GM23338 (cell line): ENCODE measurements around the gene PCCB. TPM values are rescaled to one million over a fixed set of nuclear protein-coding genes. Genes with fewer than 3 reads are reported as not detected.
A peak's percentile ranks its signal among the peaks of the same experiment; 100 is the strongest.

Experiments
- ATAC-seq: fragments of 200-7000 bp; cut with Tn5 transposase; 3 replicates; pipeline ENCODE4 v1.9.1; 2020
- DNase-seq: peaks from one replicate; pipeline ENCODE4 v3.0.0-alpha.2; 2015; ENCODE audit warnings: low spot score
- H2AFZ ChIP-seq: fragments of 200-600 bp; sonication (generic); 2 replicates; pipeline ENCODE4 v1.8.0; 2016; ENCODE audit warnings: antibody characterized with exemption, mild to moderate bottlenecking, moderate library complexity
- H3F3A ChIP-seq: fragments of 200-600 bp; sonication (generic); replicated peaks from 2 replicates; pipeline ENCODE4 v1.8.0; 2017; ENCODE audit warnings: antibody characterized with exemption, mixed run types, low read depth
- H3K27ac ChIP-seq: fragments of 200-600 bp; sonication (generic); 2 replicates; pipeline ENCODE4 v1.6.1; 2016; ENCODE audit warnings: low read depth
- H3K27me3 ChIP-seq: fragments of 200-600 bp; sonication (generic); 2 replicates; pipeline ENCODE4 v1.8.0; 2016; ENCODE audit warnings: mild to moderate bottlenecking, mixed run types, moderate library complexity; ENCODE audit not compliant: insufficient read depth
- H3K36me3 ChIP-seq: fragments of 200-600 bp; sonication (generic); 2 replicates; pipeline ENCODE4 v1.8.0; 2016; ENCODE audit warnings: mild to moderate bottlenecking; ENCODE audit not compliant: insufficient read depth
- H3K4me1 ChIP-seq: fragments of 200-600 bp; sonication (generic); 2 replicates; pipeline ENCODE4 v1.8.0; 2016; ENCODE audit warnings: mild to moderate bottlenecking, moderate library complexity; ENCODE audit not compliant: insufficient read depth
- H3K4me2 ChIP-seq: fragments of 200-600 bp; sonication (generic); 2 replicates; pipeline ENCODE4 v1.7.1; 2017; ENCODE audit warnings: mixed run types
- H3K4me3 ChIP-seq: fragments of 200-600 bp; sonication (generic); 2 replicates; pipeline ENCODE4 v1.6.1; 2016; ENCODE audit warnings: mixed run types
- H3K79me2 ChIP-seq: fragments of 200-600 bp; sonication (generic); replicated peaks from 2 replicates; pipeline ENCODE4 v1.8.0; 2017; ENCODE audit warnings: mild to moderate bottlenecking; ENCODE audit not compliant: insufficient read depth
- H3K9me2 ChIP-seq: fragments of 200-600 bp; sonication (generic); 2 replicates; pipeline ENCODE4 v1.8.0; 2017; ENCODE audit not compliant: insufficient read depth
- H4K20me1 ChIP-seq: fragments of 200-600 bp; sonication (generic); replicated peaks from 2 replicates; pipeline ENCODE4 v1.8.0; 2017; ENCODE audit warnings: mild to moderate bottlenecking; ENCODE audit not compliant: insufficient read depth
- H3K27ac Mint-ChIP-seq: 2 replicates; pipeline ENCODE4 v1.8.0; 2020; ENCODE audit warnings: inconsistent platforms, mild to moderate bottlenecking, moderate library complexity, mixed read lengths
- H3K27me3 Mint-ChIP-seq: 3 replicates; pipeline ENCODE4 v1.8.0; 2022; ENCODE audit warnings: low read depth, mild to moderate bottlenecking, moderate library complexity, mixed read lengths, inconsistent platforms; ENCODE audit not compliant: insufficient read depth, poor library complexity
- H3K36me3 Mint-ChIP-seq: 3 replicates; pipeline ENCODE4 v1.8.0; 2021; ENCODE audit warnings: low read depth, mild to moderate bottlenecking, inconsistent platforms, moderate library complexity, mixed read lengths
- H3K4me1 Mint-ChIP-seq: 3 replicates; pipeline ENCODE4 v1.8.0; 2020; ENCODE audit warnings: mild to moderate bottlenecking, inconsistent platforms, mixed read lengths
- H3K4me3 Mint-ChIP-seq: 3 replicates; pipeline ENCODE4 v1.8.0; 2021; ENCODE audit warnings: moderate library complexity, mild to moderate bottlenecking, inconsistent platforms, mixed read lengths
- H3K9me3 Mint-ChIP-seq: 3 replicates; pipeline ENCODE4 v1.8.0; 2020; ENCODE audit warnings: moderate library complexity, mild to moderate bottlenecking, inconsistent platforms, mixed read lengths
- CREB1 ChIP-seq: fragments of 250-450 bp; sonication (Bioruptor Pico); IDR thresholded peaks from 2 replicates; pipeline ENCODE4 v1.5.0; 2020; ENCODE audit warnings: low read depth, mild to moderate bottlenecking, moderate library complexity
- EZH2 ChIP-seq: fragments of 200-600 bp; sonication (generic); IDR thresholded peaks from one replicate; pipeline ENCODE4 v1.8.0; 2017; ENCODE audit warnings: antibody characterized with exemption, mild to moderate bottlenecking, low read depth; ENCODE audit not compliant: unreplicated experiment
- EZH2phosphoT487 ChIP-seq: fragments of 200-600 bp; sonication (generic); IDR thresholded peaks from one replicate; pipeline ENCODE4 v1.8.1; 2018; ENCODE audit warnings: antibody characterized with exemption; ENCODE audit not compliant: unreplicated experiment
- JUNB ChIP-seq: IDR thresholded peaks from one replicate; pipeline ENCODE4 v1.6.1; 2016; ENCODE audit warnings: antibody characterized with exemption; ENCODE audit not compliant: unreplicated experiment
- NANOG ChIP-seq: IDR thresholded peaks from 2 replicates; pipeline ENCODE4 v1.6.1; 2016; ENCODE audit warnings: antibody characterized with exemption, borderline replicate concordance
- STAT1 ChIP-seq: IDR thresholded peaks from one replicate; pipeline ENCODE4 v1.6.1; 2016; ENCODE audit warnings: antibody characterized with exemption; ENCODE audit not compliant: unreplicated experiment
- ZNF114 ChIP-seq: fragments of 250-450 bp; sonication (Bioruptor Pico); IDR thresholded peaks from 2 replicates; pipeline ENCODE4 v1.5.0; 2020; ENCODE audit warnings: mild to moderate bottlenecking, moderate library complexity
- ZNF331 ChIP-seq: fragments of 250-450 bp; sonication (Bioruptor Pico); IDR thresholded peaks from 2 replicates; pipeline ENCODE4 v1.5.0; 2020; ENCODE audit warnings: low read depth, mild to moderate bottlenecking, moderate library complexity
- polyA plus RNA-seq: library from polyadenylated mRNA; unstranded; fragments of >200 nt; fragmentation: Nextera tagmentation; extraction: Ambion mirVana; gene quantifications from 2 replicates; pipeline ENCODE4 v1.2.1, GENCODE V29; 2016
- total RNA-seq: library from RNA; depleted of rRNA; stranded (reverse); fragments of >200 nt; shearing (Covaris generic); gene quantifications from 2 replicates; pipeline ENCODE4 v1.2.3, GENCODE V29; 2014
- TF ChIP-seq, protein P1 (sequence below), 2 experiments: fragments of 200-600 bp in 1 of 2; sonication (generic) in 1 of 2; conservative IDR thresholded peaks; 2 replicates each; pipeline versions ENCODE4 v1.5.1 to v1.6.1; 2016 to 2017; ENCODE audit warnings: antibody characterized with exemption in 2 of 2, low read depth in 2 of 2, mild to moderate bottlenecking in 2 of 2, moderate library complexity in 1 of 2
- TF ChIP-seq, protein P2 (sequence below): IDR thresholded peaks from one replicate; pipeline ENCODE4 v1.6.1; 2018; ENCODE audit warnings: antibody characterized with exemption; ENCODE audit not compliant: unreplicated experiment

Gene PCCB
- total and polyA plus RNA-seq, 2 experiments from 2014 or later, result 42.7 to 76.8 TPM

DNA sequence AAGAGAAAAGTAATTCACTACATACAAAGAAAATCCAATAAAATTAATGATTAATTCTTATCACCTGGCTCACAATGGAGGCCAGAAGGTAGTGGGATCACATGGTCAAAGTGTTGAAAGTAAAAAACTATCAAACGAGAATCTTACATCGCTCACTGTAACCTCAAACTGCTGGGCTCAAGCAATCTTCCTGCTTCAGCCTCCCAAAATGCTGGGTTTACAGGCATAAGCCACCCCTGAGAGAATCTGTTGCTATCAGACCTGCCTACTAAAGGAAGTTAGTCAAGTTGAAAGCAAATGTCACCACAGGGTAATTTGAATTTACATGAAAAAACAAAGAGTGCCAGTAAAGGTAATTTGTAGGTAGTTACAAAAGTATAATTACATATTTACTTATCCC, 103.3 kb downstream of the PCCB start:
- TF ChIP-seq CREB1 (CRISPR knock-in tag) (no peak), EZH2 (no peak)
- TF ChIP-seq, protein P1, sequence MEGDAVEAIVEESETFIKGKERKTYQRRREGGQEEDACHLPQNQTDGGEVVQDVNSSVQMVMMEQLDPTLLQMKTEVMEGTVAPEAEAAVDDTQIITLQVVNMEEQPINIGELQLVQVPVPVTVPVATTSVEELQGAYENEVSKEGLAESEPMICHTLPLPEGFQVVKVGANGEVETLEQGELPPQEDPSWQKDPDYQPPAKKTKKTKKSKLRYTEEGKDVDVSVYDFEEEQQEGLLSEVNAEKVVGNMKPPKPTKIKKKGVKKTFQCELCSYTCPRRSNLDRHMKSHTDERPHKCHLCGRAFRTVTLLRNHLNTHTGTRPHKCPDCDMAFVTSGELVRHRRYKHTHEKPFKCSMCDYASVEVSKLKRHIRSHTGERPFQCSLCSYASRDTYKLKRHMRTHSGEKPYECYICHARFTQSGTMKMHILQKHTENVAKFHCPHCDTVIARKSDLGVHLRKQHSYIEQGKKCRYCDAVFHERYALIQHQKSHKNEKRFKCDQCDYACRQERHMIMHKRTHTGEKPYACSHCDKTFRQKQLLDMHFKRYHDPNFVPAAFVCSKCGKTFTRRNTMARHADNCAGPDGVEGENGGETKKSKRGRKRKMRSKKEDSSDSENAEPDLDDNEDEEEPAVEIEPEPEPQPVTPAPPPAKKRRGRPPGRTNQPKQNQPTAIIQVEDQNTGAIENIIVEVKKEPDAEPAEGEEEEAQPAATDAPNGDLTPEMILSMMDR (conservative IDR thresholded peaks at IDR 0.05; ENCODE audit: low read depth in 2 of 2), result no peak
- Histone ChIP-seq H3K4me1 (no peaks in the 10 kb centered on the region; the same call in 1 of the 2 replicates), H3K27me3 (no peaks in the 10 kb centered on the region), H4K20me1 (no peaks in the 10 kb centered on the region), H3F3A (no peaks in the 10 kb centered on the region), H2AFZ (no peak overlapping the region), H3K36me3 (no peaks in the 10 kb centered on the region), H3K4me3 (no peak overlapping the region), H3K79me2 (no peaks in the 10 kb centered on the region), H3K4me2 (no peak overlapping the region), H3K9me2 (no peaks in the 10 kb centered on the region), H3K27ac (no peak overlapping the region)
- H3K36me3 Mint-ChIP-seq, result peaks cover 10% of the 10 kb centered on the region; the same call in 2 of the 3 replicates
- H3K4me3 Mint-ChIP-seq, result no peak overlapping the region
- peak; percentile 50 for DNase-seq
- H3K27me3 Mint-ChIP-seq, result peaks cover 1% of the 10 kb centered on the region
- no peak overlapping the region for H3K27ac Mint-ChIP-seq
- H3K4me1 Mint-ChIP-seq, result peaks cover 12% of the 10 kb centered on the region
- no peaks in the 10 kb centered on the region; the same call in 2 of the 3 replicates for H3K9me3 Mint-ChIP-seq
- ATAC-seq, result peak; percentile 61; the same call in 2 of the 3 replicates

DNA sequence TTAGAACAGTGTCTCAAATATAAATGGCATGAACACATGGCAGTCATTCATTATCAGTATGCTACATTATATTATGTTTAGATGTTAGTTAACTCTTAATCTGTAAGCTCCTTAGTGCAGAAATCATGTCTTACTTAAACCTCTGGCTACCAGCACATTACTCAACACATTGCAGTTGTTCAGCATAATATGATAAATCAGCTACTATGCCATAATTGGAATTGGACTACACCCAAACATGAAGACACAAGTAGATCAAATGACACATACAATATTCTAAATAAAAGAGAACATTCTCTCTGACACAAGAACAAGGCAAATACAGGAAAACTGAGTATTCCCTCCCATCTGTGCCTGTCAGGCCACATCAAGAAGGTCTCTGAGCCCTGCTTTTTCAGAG, 116.1 kb downstream of the PCCB start:
- Mint-ChIP-seq H3K27me3 (no peaks in the 10 kb centered on the region), H3K4me1 (no peaks in the 10 kb centered on the region), H3K27ac (no peak overlapping the region), H3K4me3 (no peak overlapping the region), H3K36me3 (no peaks in the 10 kb centered on the region), H3K9me3 (no peaks in the 10 kb centered on the region; the same call in 2 of the 3 replicates)
- DNase-seq, result no peak
- no peaks in the 10 kb centered on the region for H3K79me2 ChIP-seq
- H4K20me1 ChIP-seq, result no peaks in the 10 kb centered on the region; the same call in 1 of the 2 replicates
- H3K4me2 ChIP-seq, result no peak overlapping the region
- no peaks in the 10 kb centered on the region for H3K9me2 ChIP-seq
- no peak overlapping the region for H2AFZ ChIP-seq
- H3K4me1 ChIP-seq, result no peaks in the 10 kb centered on the region
- no peaks in the 10 kb centered on the region for H3K36me3 ChIP-seq
- no peaks in the 10 kb centered on the region for H3F3A ChIP-seq
- H3K27me3 ChIP-seq, result no peaks in the 10 kb centered on the region
- H3K27ac ChIP-seq, result no peak overlapping the region
- H3K4me3 ChIP-seq, result no peak overlapping the region
- no peak for ATAC-seq
- TF ChIP-seq JUNB (no peak), STAT1 (no peak), ZNF331 (CRISPR knock-in tag) (no peak), NANOG (no peak), ZNF114 (CRISPR knock-in tag) (no peak), CREB1 (CRISPR knock-in tag) (no peak), EZH2phosphoT487 (no peak)
- TF ChIP-seq, protein P2, sequence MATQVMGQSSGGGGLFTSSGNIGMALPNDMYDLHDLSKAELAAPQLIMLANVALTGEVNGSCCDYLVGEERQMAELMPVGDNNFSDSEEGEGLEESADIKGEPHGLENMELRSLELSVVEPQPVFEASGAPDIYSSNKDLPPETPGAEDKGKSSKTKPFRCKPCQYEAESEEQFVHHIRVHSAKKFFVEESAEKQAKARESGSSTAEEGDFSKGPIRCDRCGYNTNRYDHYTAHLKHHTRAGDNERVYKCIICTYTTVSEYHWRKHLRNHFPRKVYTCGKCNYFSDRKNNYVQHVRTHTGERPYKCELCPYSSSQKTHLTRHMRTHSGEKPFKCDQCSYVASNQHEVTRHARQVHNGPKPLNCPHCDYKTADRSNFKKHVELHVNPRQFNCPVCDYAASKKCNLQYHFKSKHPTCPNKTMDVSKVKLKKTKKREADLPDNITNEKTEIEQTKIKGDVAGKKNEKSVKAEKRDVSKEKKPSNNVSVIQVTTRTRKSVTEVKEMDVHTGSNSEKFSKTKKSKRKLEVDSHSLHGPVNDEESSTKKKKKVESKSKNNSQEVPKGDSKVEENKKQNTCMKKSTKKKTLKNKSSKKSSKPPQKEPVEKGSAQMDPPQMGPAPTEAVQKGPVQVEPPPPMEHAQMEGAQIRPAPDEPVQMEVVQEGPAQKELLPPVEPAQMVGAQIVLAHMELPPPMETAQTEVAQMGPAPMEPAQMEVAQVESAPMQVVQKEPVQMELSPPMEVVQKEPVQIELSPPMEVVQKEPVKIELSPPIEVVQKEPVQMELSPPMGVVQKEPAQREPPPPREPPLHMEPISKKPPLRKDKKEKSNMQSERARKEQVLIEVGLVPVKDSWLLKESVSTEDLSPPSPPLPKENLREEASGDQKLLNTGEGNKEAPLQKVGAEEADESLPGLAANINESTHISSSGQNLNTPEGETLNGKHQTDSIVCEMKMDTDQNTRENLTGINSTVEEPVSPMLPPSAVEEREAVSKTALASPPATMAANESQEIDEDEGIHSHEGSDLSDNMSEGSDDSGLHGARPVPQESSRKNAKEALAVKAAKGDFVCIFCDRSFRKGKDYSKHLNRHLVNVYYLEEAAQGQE, result no peak
- TF ChIP-seq, protein P1 (conservative IDR thresholded peaks at IDR 0.05; ENCODE audit: low read depth in 2 of 2), result no peak
